ENCODE measurements around the gene PTPRJ. TPM values are rescaled to one million over a fixed set of nuclear protein-coding genes. Genes with fewer than 3 reads are reported as not detected.

PTPRJ gene
- total RNA-seq, 2 donors from 2014 or later, result 33.2 to 83.9 TPM

DNA sequence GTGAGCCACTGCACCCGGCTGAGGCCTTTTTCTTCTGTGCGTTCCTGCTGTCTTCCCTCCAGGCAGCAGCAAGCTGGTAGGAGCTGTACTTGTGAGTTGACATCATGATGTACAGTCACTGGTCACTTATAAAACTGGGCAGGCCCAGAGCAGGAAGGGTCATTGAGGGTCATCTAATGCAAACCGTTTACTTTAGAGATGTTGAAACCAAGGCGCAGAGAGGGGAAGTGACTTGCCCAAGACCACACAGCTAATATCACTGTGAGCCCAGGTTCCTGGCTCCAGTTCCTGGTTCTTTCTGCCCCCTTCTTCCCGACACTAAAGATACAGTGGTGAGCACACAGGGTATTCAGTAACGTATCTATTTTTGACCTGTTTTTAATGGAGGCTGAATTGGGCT lies 27.3 kb downstream of the PTPRJ start:
- peak overlapping the region; percentile 99 for H3K27ac Mint-ChIP-seq
- no peaks in the 10 kb centered on the region for H3K9me3 ChIP-seq (ENCODE audit: control insufficient read depth, low read length, poor library complexity, severe bottlenecking)
- ATAC-seq (no peak), DNase-seq (no peak)
- no peaks in the 10 kb centered on the region for H3K27me3 Mint-ChIP-seq
- no peak overlapping the region for H3K4me3 Mint-ChIP-seq
- peaks cover 2% of the 10 kb centered on the region for H3K36me3 Mint-ChIP-seq (ENCODE audit: low read depth)
- peaks cover 46% of the 10 kb centered on the region for H3K4me1 Mint-ChIP-seq

GRCh38 chr11:48008951-48009270 lies 28.6 kb downstream of the PTPRJ start:
- Mint-ChIP-seq H3K27me3 (no peaks in the 10 kb centered on the region), H3K4me1 (peaks cover 58% of the 10 kb centered on the region), H3K4me3 (no peak overlapping the region), H3K36me3 (ENCODE audit: low read depth) (peaks cover 2% of the 10 kb centered on the region), H3K27ac (peak overlapping the region; percentile 99)
- no peak for ATAC-seq
- DNase-seq, result no peak
- H3K9me3 ChIP-seq (ENCODE audit: control insufficient read depth, low read length, poor library complexity, severe bottlenecking), result no peaks in the 10 kb centered on the region

GRCh38 chr11:48011102-48011797 lies 30.9 kb downstream of the PTPRJ start:
- peak overlapping the region; percentile 72 for H3K4me3 Mint-ChIP-seq
- ATAC-seq (no peak), DNase-seq (no peak)
- H3K36me3 Mint-ChIP-seq (ENCODE audit: low read depth), result no peaks in the 10 kb centered on the region
- peak overlapping the region; percentile 99 for H3K27ac Mint-ChIP-seq
- H3K4me1 Mint-ChIP-seq, result peaks cover 49% of the 10 kb centered on the region
- no peaks in the 10 kb centered on the region for H3K27me3 Mint-ChIP-seq
- H3K9me3 ChIP-seq (ENCODE audit: control insufficient read depth, low read length, poor library complexity, severe bottlenecking), result no peaks in the 10 kb centered on the region

DNA sequence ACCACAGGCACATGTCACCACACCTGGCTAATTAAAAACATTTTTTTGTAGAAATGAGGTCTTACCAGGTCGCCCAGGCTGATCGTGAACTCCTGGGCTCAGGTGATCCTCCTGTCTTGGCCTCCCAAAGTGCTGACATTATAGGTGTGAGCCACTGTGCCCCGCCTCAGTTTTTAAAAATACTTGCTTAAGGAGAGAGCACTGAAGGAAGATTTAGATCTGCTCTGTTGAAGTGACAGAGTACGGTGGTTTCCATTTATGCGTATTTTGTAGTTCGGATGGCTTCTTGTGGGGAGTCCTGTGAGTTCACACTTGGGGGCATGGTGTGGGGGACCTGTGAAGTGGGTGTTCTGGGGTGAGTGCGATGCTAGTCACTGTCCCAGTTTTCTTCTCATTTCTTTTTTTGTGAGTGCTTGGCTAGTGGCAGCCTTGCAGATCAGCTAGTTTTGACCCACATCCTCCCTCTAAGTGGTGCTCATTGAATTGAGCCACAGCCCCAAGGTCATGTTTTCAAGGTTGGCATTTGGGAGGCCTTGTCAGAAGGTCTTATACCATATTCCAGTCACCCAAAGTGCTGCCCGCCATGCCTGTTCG lies 31.5 kb downstream of the PTPRJ start:
- Mint-ChIP-seq H3K27ac (peak overlapping the region; percentile 99), H3K27me3 (no peaks in the 10 kb centered on the region), H3K36me3 (ENCODE audit: low read depth) (no peaks in the 10 kb centered on the region), H3K4me1 (peaks cover 46% of the 10 kb centered on the region), H3K4me3 (peak overlapping the region; percentile 72)
- no peaks in the 10 kb centered on the region for H3K9me3 ChIP-seq (ENCODE audit: control insufficient read depth, low read length, poor library complexity, severe bottlenecking)
- ATAC-seq, result peak; percentile 86
- peak in 1 of 3 donors; percentile 33 for DNase-seq

- peak in 2 of 3 donors; percentile 26 to 45 for DNase-seq
- no peaks in the 10 kb centered on the region for H3K36me3 Mint-ChIP-seq (ENCODE audit: low read depth)
Observed at GRCh38 chr11:48013269-48013901, 33.0 kb downstream of the PTPRJ start.

GRCh38 chr11:48014917-48015316 lies 34.6 kb downstream of the PTPRJ start:
- no peaks in the 10 kb centered on the region for H3K27me3 Mint-ChIP-seq
- ATAC-seq, result no peak
- no peaks in the 10 kb centered on the region for H3K36me3 Mint-ChIP-seq (ENCODE audit: low read depth)
- H3K4me3 Mint-ChIP-seq, result no peak overlapping the region
- no peaks in the 10 kb centered on the region for H3K9me3 ChIP-seq (ENCODE audit: control insufficient read depth, low read length, poor library complexity, severe bottlenecking)
- peaks cover 61% of the 10 kb centered on the region for H3K4me1 Mint-ChIP-seq
- peak overlapping the region; percentile 99 for H3K27ac Mint-ChIP-seq
- DNase-seq, result no peak

More at GRCh38 chr11:48013269-48013901, 33.0 kb downstream of the PTPRJ start:
- H3K4me3 Mint-ChIP-seq, result peak overlapping the region; percentile 79
- H3K9me3 ChIP-seq (ENCODE audit: control insufficient read depth, low read length, poor library complexity, severe bottlenecking), result no peaks in the 10 kb centered on the region
- peaks cover 52% of the 10 kb centered on the region for H3K4me1 Mint-ChIP-seq
- ATAC-seq, result peak; percentile 44
- H3K27me3 Mint-ChIP-seq, result no peaks in the 10 kb centered on the region
- peak overlapping the region; percentile 99 for H3K27ac Mint-ChIP-seq

- ATAC-seq (peak; percentile 70), DNase-seq (peak in 1 of 3 donors; percentile 34)
- peaks cover 60% of the 10 kb centered on the region for H3K4me1 Mint-ChIP-seq
- H3K27ac Mint-ChIP-seq, result peak overlapping the region; percentile 99
- peak overlapping the region; percentile 83 for H3K4me3 Mint-ChIP-seq
- no peaks in the 10 kb centered on the region for H3K9me3 ChIP-seq (ENCODE audit: control insufficient read depth, low read length, poor library complexity, severe bottlenecking)
- H3K27me3 Mint-ChIP-seq, result no peaks in the 10 kb centered on the region
- H3K36me3 Mint-ChIP-seq (ENCODE audit: low read depth), result no peaks in the 10 kb centered on the region
Observed at GRCh38 chr11:48017105-48017830, 36.9 kb downstream of the PTPRJ start.

DNA sequence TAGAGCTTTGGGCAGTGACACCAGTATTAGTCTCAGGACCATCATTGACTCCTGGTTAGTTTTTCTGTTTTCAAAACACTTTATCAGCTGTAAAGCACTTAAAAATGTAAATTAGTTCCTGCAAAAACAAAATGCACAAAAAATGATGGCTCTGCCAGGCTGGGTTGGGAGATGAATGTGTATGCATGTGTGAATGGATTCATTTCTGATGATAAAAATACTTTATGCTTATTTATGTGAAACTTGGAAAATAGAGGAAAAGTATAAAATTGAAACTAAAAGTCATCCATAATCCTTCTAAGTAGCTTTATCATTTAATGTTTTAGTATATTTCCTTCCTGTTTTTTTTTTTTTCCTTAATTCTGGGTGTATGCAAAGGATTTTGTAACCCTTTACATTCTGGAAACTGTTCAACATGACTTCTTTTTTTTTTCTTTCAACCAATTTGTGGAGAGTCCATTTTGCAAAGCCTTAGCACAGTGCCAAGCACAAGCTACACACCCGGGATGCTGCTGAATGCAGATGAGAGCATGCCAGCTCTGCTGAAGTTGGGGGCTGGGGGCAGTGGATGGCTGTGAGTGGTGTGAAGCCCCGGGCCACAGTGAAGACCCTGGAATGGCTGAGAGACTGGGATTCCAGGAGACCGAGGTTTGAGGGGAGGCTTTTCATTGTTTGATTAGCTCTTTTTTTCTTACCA lies 37.6 kb downstream of the PTPRJ start:
- no peaks in the 10 kb centered on the region for H3K27me3 Mint-ChIP-seq
- H3K4me3 Mint-ChIP-seq, result peak overlapping the region; percentile 85
- peaks cover 3% of the 10 kb centered on the region for H3K36me3 Mint-ChIP-seq (ENCODE audit: low read depth)
- DNase-seq, result no peak
- H3K4me1 Mint-ChIP-seq, result peaks cover 60% of the 10 kb centered on the region
- no peaks in the 10 kb centered on the region for H3K9me3 ChIP-seq (ENCODE audit: control insufficient read depth, low read length, poor library complexity, severe bottlenecking)
- ATAC-seq, result no peak
- peak overlapping the region; percentile 99 for H3K27ac Mint-ChIP-seq

GRCh38 chr11:48018528-48019216 lies 38.3 kb downstream of the PTPRJ start:
- no peaks in the 10 kb centered on the region for H3K9me3 ChIP-seq (ENCODE audit: control insufficient read depth, low read length, poor library complexity, severe bottlenecking)
- ATAC-seq, result no peak
- H3K4me3 Mint-ChIP-seq, result peak overlapping the region; percentile 85
- peak overlapping the region; percentile 99 for H3K27ac Mint-ChIP-seq
- peaks cover 54% of the 10 kb centered on the region for H3K4me1 Mint-ChIP-seq
- H3K36me3 Mint-ChIP-seq (ENCODE audit: low read depth), result peaks cover 3% of the 10 kb centered on the region
- no peak for DNase-seq
- no peaks in the 10 kb centered on the region for H3K27me3 Mint-ChIP-seq

DNA sequence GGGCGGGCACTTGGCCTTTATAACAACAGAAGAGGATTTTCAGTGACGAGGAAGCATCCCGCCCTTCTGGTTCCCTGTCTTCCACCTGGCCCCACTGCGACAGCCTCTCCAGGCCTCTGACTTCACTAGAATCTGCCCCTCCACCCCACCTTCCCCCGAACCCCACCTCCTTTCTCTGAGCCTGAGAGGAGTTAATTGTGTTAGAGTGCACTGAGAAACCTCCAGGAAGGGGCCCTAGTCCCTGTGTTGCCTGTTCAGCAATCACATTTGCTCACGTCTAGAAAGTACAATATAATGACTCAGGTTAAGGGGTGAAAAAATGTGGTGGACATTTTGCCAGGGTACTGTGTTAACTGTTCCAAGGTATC lies 38.8 kb downstream of the PTPRJ start:
- H3K36me3 Mint-ChIP-seq (ENCODE audit: low read depth), result peaks cover 3% of the 10 kb centered on the region
- DNase-seq (no peak), ATAC-seq (peak; percentile 13)
- peak overlapping the region; percentile 85 for H3K4me3 Mint-ChIP-seq
- no peaks in the 10 kb centered on the region for H3K27me3 Mint-ChIP-seq
- H3K27ac Mint-ChIP-seq, result peak overlapping the region; percentile 99
- no peaks in the 10 kb centered on the region for H3K9me3 ChIP-seq (ENCODE audit: control insufficient read depth, low read length, poor library complexity, severe bottlenecking)
- peaks cover 48% of the 10 kb centered on the region for H3K4me1 Mint-ChIP-seq

DNA sequence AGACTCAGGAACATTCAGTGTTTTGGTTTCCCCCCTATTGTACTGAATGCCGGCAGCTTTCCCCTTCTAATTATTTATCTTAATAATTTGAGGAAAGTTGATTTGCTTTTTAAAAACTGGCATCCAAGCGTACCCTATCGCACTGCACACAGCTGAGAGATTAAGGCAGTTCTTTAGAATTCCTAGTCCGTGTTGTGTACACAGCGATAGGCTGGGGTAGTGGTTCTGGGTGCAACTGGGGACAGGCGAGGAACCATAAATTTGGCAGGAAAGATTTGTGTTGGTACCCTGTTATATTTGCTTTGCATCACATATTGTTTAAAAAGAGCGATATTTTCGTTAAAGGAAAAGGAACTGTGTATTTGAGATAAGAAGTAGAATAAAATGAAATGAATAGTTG lies 39.2 kb downstream of the PTPRJ start:
- DNase-seq, result no peak
- H3K27me3 Mint-ChIP-seq, result no peaks in the 10 kb centered on the region
- H3K9me3 ChIP-seq (ENCODE audit: control insufficient read depth, low read length, poor library complexity, severe bottlenecking), result no peaks in the 10 kb centered on the region
- peaks cover 50% of the 10 kb centered on the region for H3K4me1 Mint-ChIP-seq
- H3K36me3 Mint-ChIP-seq (ENCODE audit: low read depth), result peaks cover 3% of the 10 kb centered on the region
- H3K4me3 Mint-ChIP-seq, result peak overlapping the region; percentile 85
- peak overlapping the region; percentile 99 for H3K27ac Mint-ChIP-seq
- ATAC-seq, result no peak

DNA sequence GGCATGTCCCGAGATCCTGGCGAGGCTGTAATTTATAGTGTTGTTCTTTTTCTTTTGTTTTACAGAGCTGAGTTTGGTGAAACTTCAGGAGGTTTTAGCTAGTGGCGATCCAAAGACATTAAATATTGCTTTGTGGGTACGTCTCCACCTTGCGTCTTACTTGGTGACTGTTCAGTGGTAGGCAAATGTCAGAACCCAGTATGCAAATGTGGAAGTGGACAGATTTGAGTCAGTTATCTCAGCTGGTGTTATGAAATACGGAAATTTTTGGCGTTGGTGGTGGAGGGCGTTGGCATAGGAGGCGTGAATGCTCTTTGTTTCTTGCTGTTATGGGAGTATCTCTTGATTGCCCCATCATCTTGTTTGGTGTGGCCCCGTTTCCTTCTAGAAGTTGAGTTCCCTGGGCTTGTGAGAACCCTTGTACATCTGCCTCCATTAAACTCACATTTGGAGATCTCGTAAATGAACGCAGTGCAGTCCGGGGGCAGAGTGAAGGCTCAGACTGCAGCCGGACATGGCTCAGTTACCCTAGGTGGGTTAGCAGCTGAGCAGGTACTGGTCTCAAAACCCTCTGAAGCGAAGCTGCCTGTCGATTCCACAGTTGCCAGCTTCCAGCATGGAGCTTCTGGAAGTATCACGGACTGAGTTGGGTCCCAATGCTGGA lies 39.9 kb downstream of the PTPRJ start:
- peak; percentile 67 for ATAC-seq
- peak overlapping the region; percentile 85 for H3K4me3 Mint-ChIP-seq

More for the DNA sequence above, 39.9 kb downstream of the PTPRJ start:
- no peaks in the 10 kb centered on the region for H3K9me3 ChIP-seq (ENCODE audit: control insufficient read depth, low read length, poor library complexity, severe bottlenecking)
- no peak for DNase-seq
- Mint-ChIP-seq H3K36me3 (ENCODE audit: low read depth) (peaks cover 3% of the 10 kb centered on the region), H3K27ac (peak overlapping the region; percentile 99), H3K4me1 (peaks cover 50% of the 10 kb centered on the region), H3K27me3 (no peaks in the 10 kb centered on the region)
